ENCODE results near the gene SPTBN5.

The SPTBN5 gene

GRCh38 chr15:41882689-41883483 lies 11.0 kb downstream of the SPTBN5 start:
- TF ChIP-seq CTCF (IDR thresholded peaks at IDR 0.05; ENCODE audit: control insufficient read depth, insufficient read depth, low read depth, low read length, missing control alignments): no peak
- no peak for DNase-seq (ENCODE audit: low read depth)
- H3K4me3 ChIP-seq (ENCODE audit: control insufficient read depth, low read depth, low read length): no peak overlapping the region

- no peak for DNase-seq (ENCODE audit: low read depth)
- H3K4me3 ChIP-seq (ENCODE audit: control insufficient read depth, low read depth, low read length): no peak overlapping the region
- no peak for TF ChIP-seq CTCF (IDR thresholded peaks at IDR 0.05; ENCODE audit: control insufficient read depth, insufficient read depth, low read depth, low read length, missing control alignments)
These were observed 11.7 kb downstream of the SPTBN5 start for GRCh38 chr15:41881920-41882688.

GRCh38 chr15:41881550-41881919 lies 12.3 kb downstream of the SPTBN5 start:
- H3K4me3 ChIP-seq (ENCODE audit: control insufficient read depth, low read depth, low read length): no peak overlapping the region
- TF ChIP-seq CTCF (IDR thresholded peaks at IDR 0.05; ENCODE audit: control insufficient read depth, insufficient read depth, low read depth, low read length, missing control alignments): no peak
- DNase-seq (ENCODE audit: low read depth): no peak

- no peak for TF ChIP-seq CTCF (IDR thresholded peaks at IDR 0.05; ENCODE audit: control insufficient read depth, insufficient read depth, low read depth, low read length, missing control alignments)
- H3K4me3 ChIP-seq (ENCODE audit: control insufficient read depth, low read depth, low read length): no peak overlapping the region
- no peak for DNase-seq (ENCODE audit: low read depth)
These were observed 12.8 kb downstream of the SPTBN5 start for GRCh38 chr15:41881086-41881485.

GRCh38 chr15:41880156-41880877 lies 13.5 kb downstream of the SPTBN5 start:
- no peak for DNase-seq (ENCODE audit: low read depth)
- H3K4me3 ChIP-seq (ENCODE audit: control insufficient read depth, low read depth, low read length): no peak overlapping the region
- TF ChIP-seq CTCF (IDR thresholded peaks at IDR 0.05; ENCODE audit: control insufficient read depth, insufficient read depth, low read depth, low read length, missing control alignments): no peak

GRCh38 chr15:41879321-41879845 lies 14.5 kb downstream of the SPTBN5 start:
- TF ChIP-seq CTCF (IDR thresholded peaks at IDR 0.05; ENCODE audit: control insufficient read depth, insufficient read depth, low read depth, low read length, missing control alignments): no peak
- DNase-seq (ENCODE audit: low read depth): no peak

More at GRCh38 chr15:41879321-41879845, 14.5 kb downstream of the SPTBN5 start:
- no peak overlapping the region for H3K4me3 ChIP-seq (ENCODE audit: control insufficient read depth, low read depth, low read length)
